Peyer's patch (tissue), 4 donors: ENCODE measurements around the gene ENTPD8. TPM values are rescaled to one million over a fixed set of nuclear protein-coding genes. Genes with fewer than 3 reads are reported as not detected.

Experiments
- DNase-seq, 3 donors: peaks; one replicate each; pipeline ENCODE4 v3.0.0-alpha.2; 2017 to 2019
- H3K27ac ChIP-seq, 4 donors: fragments of 200-600 bp; sonication (generic); one replicate each; pipeline ENCODE4 v1.5.1; 2016 to 2019
- H3K27me3 ChIP-seq, 2 donors: fragments of 200-600 bp; sonication (generic); one replicate each; pipeline ENCODE4 v1.5.1; 2019
- H3K36me3 ChIP-seq, 3 donors: fragments of 200-600 bp; sonication (generic); one replicate each; pipeline ENCODE4 v1.5.1; 2016 to 2019
- H3K4me1 ChIP-seq, 4 donors: fragments of 200-600 bp; sonication (generic); one replicate each; pipeline ENCODE4 v1.5.1; 2016 to 2019
- H3K4me3 ChIP-seq, 4 donors: fragments of 200-600 bp; sonication (generic); 1 replicate in 3 of 4; 2 replicates in 1 of 4; pipeline ENCODE4 v1.5.1; 2016 to 2019; ENCODE audit warnings: mild to moderate bottlenecking in 1 of 4
- H3K9me3 ChIP-seq, 4 donors: fragments of 200-600 bp; sonication (generic); one replicate each; pipeline ENCODE4 v1.5.1; 2016 to 2019; ENCODE audit warnings: mild to moderate bottlenecking in 1 of 4
- POLR2A ChIP-seq, 2 donors: fragments of 450-650 bp; IDR thresholded peaks; one replicate each; pipeline ENCODE4 v1.5.1; 2017; ENCODE audit warnings: antibody characterized with exemption in 2 of 2, mild to moderate bottlenecking in 2 of 2, moderate library complexity in 2 of 2
- total RNA-seq, 4 donors: library from RNA; depleted of rRNA; stranded (reverse); fragments of >200 nt; gene quantifications; one replicate each; pipeline ENCODE4 v1.1.0, GENCODE V29; 2016
- TF ChIP-seq, protein P1 (sequence below), 6 experiments: fragments of 450-650 bp in 4 of 6; fragments of 200-600 bp in 2 of 6; sonication (generic) in 1 of 6; IDR thresholded peaks; one replicate each; pipeline ENCODE4 v1.5.1; 2017 to 2019; ENCODE audit warnings: antibody characterized with exemption in 6 of 6, mild to moderate bottlenecking in 3 of 6, moderate library complexity in 1 of 6

ENTPD8 gene
- total RNA-seq, 4 donors from 2014 or later: 26.4 to 143 (median 104) TPM

GRCh38 chr9:137446851-137447471 is 5.8 kb upstream of the ENTPD8 start:
- no peaks in the 10 kb centered on the region for H3K9me3 ChIP-seq
- no peak overlapping the region for H3K4me3 ChIP-seq
- no peaks in the 10 kb centered on the region for H3K27me3 ChIP-seq
- peaks cover 0 to 14% (median 0%) of the 10 kb centered on the region in 3 donors for H3K36me3 ChIP-seq
- TF ChIP-seq, protein P1, sequence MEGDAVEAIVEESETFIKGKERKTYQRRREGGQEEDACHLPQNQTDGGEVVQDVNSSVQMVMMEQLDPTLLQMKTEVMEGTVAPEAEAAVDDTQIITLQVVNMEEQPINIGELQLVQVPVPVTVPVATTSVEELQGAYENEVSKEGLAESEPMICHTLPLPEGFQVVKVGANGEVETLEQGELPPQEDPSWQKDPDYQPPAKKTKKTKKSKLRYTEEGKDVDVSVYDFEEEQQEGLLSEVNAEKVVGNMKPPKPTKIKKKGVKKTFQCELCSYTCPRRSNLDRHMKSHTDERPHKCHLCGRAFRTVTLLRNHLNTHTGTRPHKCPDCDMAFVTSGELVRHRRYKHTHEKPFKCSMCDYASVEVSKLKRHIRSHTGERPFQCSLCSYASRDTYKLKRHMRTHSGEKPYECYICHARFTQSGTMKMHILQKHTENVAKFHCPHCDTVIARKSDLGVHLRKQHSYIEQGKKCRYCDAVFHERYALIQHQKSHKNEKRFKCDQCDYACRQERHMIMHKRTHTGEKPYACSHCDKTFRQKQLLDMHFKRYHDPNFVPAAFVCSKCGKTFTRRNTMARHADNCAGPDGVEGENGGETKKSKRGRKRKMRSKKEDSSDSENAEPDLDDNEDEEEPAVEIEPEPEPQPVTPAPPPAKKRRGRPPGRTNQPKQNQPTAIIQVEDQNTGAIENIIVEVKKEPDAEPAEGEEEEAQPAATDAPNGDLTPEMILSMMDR (IDR thresholded peaks at IDR 0.05): no peak
- no peak for TF ChIP-seq POLR2A (IDR thresholded peaks at IDR 0.05)
- peaks cover 0 to 20% (median 0%) of the 10 kb centered on the region in 4 donors for H3K4me1 ChIP-seq
- no peak overlapping the region for H3K27ac ChIP-seq
- DNase-seq: no peak

GRCh38 chr9:137445930-137446431 is 4.8 kb upstream of the ENTPD8 start:
- no peak overlapping the region for H3K27ac ChIP-seq
- H3K27me3 ChIP-seq: peaks cover 0 to 4% of the 10 kb centered on the region in 2 donors
- H3K36me3 ChIP-seq: peaks cover 0 to 14% (median 0%) of the 10 kb centered on the region in 3 donors
- H3K4me1 ChIP-seq: peaks cover 0 to 29% (median 6%) of the 10 kb centered on the region in 4 donors
- no peak for TF ChIP-seq POLR2A (IDR thresholded peaks at IDR 0.05)
- TF ChIP-seq, protein P1 (IDR thresholded peaks at IDR 0.05): no peak
- H3K9me3 ChIP-seq: no peaks in the 10 kb centered on the region
- no peak overlapping the region for H3K4me3 ChIP-seq
- no peak for DNase-seq

GRCh38 chr9:137445275-137445807 is 4.2 kb upstream of the ENTPD8 start:
- peak; percentile 85 to 94 (median 90) for DNase-seq
- Histone ChIP-seq H3K9me3 (no peaks in the 10 kb centered on the region), H3K4me3 (no peak overlapping the region)

GRCh38 chr9:137444106-137444790 is 3.1 kb upstream of the ENTPD8 start:
- no peak for DNase-seq
- Histone ChIP-seq H3K4me1 (peaks cover 0 to 22% (median 6%) of the 10 kb centered on the region in 4 donors), H3K4me3 (no peak overlapping the region), H3K27me3 (peaks cover 0 to 4% of the 10 kb centered on the region in 2 donors), H3K36me3 (peaks cover 0 to 10% (median 0%) of the 10 kb centered on the region in 3 donors), H3K9me3 (no peaks in the 10 kb centered on the region), H3K27ac (no peak overlapping the region)
- TF ChIP-seq POLR2A (IDR thresholded peaks at IDR 0.05): no peak
- TF ChIP-seq, protein P1 (IDR thresholded peaks at IDR 0.05): no peak

More at GRCh38 chr9:137445275-137445807, 4.2 kb upstream of the ENTPD8 start:
- peaks cover 0 to 29% (median 6%) of the 10 kb centered on the region in 4 donors for H3K4me1 ChIP-seq
- peaks cover 0 to 4% of the 10 kb centered on the region in 2 donors for H3K27me3 ChIP-seq
- no peak overlapping the region for H3K27ac ChIP-seq
- peak in 1 of 2 donors; percentile 23 for TF ChIP-seq POLR2A (IDR thresholded peaks at IDR 0.05)
- TF ChIP-seq, protein P1 (IDR thresholded peaks at IDR 0.05): peak; percentile 65 to 93 (median 82)
- H3K36me3 ChIP-seq: peaks cover 0 to 14% (median 0%) of the 10 kb centered on the region in 3 donors

DNA sequence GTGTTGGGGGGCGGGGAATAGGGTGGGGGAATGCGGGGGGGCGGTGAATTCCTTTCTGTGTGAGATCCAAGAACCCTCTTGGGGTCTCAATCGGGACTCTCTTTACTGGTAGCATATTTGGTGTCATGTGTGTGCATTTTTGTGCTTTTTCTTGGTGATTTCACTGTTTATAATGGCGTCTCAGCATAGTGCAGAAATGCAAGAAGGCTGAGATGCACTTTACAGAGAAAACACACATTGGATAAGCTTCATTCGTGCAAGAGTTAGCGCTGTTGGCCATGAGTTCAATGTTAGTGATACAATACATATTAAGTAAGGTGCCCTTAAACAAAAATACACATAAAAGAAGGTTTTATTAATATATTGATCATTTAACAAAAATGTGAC is 771 bp upstream of the ENTPD8 start:
- H3K9me3 ChIP-seq: no peaks in the 10 kb centered on the region
- H3K27me3 ChIP-seq: peaks cover 0 to 4% of the 10 kb centered on the region in 2 donors
- H3K4me3 ChIP-seq: peak overlapping the region; percentile 29 to 55 (median 43)
- DNase-seq: no peak
- H3K36me3 ChIP-seq: no peaks in the 10 kb centered on the region
- peak overlapping the region in 3 of 4 donors; percentile 45 to 78 (median 69) for H3K27ac ChIP-seq
- peaks cover 0 to 30% (median 6%) of the 10 kb centered on the region in 4 donors for H3K4me1 ChIP-seq
- TF ChIP-seq POLR2A (IDR thresholded peaks at IDR 0.05): no peak
- TF ChIP-seq, protein P1 (IDR thresholded peaks at IDR 0.05): no peak
